ENCODE data around the gene FGR.

Gene FGR

GRCh38 chr1:27666294-27666693 is 31.3 kb upstream of the FGR start:
- Histone ChIP-seq H3K4me1 (ENCODE audit: control extremely low read depth in 1 of 4, control insufficient read depth in 4 of 4, insufficient read depth in 4 of 4, low read length in 3 of 4) (peaks cover 7 to 40% (median 20%) of the 10 kb centered on the region in 4 experiments), H3K27ac (ENCODE audit: insufficient read depth in 1 of 2, low read depth in 1 of 2, low read length in 2 of 2, poor library complexity in 1 of 2, severe bottlenecking in 2 of 2) (peak overlapping the region in 1 of 2 experiments; percentile 12), H3K9me3 (ENCODE audit: control extremely low read depth in 1 of 5, control insufficient read depth in 4 of 5, insufficient read depth in 2 of 5, low read depth in 1 of 5, low read length in 4 of 5) (no peaks in the 10 kb centered on the region), H3K27me3 (replicated peaks in 2 of 5; ENCODE audit: control insufficient read depth in 4 of 5, insufficient read depth in 5 of 5, low read length in 4 of 5) (no peaks in the 10 kb centered on the region), H3K36me3 (ENCODE audit: control insufficient read depth in 4 of 4, insufficient read depth in 4 of 4, low read length in 3 of 4) (peaks cover 0 to 2% (median 0%) of the 10 kb centered on the region in 4 experiments), H3K4me3 (ENCODE audit: control insufficient read depth in 1 of 7, extremely low read depth in 1 of 7, insufficient read depth in 4 of 7, low read depth in 2 of 7, low read length in 6 of 7) (no peak overlapping the region)
- ChIA-PET POLR2A (interaction anchor here (0.6 kb wide), 1 partner anchor 67 kb away, joined by 3 read pairs; no protein-coding TSS in a partner anchor), CTCF (interaction anchor here (1.3 to 8.9 kb wide), 3 partner anchors 35 to 59 kb away, joined by 4 to 311 read pairs (median 5); partner anchors contain the start of genes AHDC1 and FAM76A)
- no peak for DNase-seq
- 100% methylated on average over 4 of the region's 4 CpGs for WGBS (ENCODE audit: insufficient coverage)

GRCh38 chr1:27665016-27665651 is 30.1 kb upstream of the FGR start:
- H3K27ac ChIP-seq (ENCODE audit: insufficient read depth in 1 of 2, low read depth in 1 of 2, low read length in 2 of 2, poor library complexity in 1 of 2, severe bottlenecking in 2 of 2): no peak overlapping the region
- CTCF ChIA-PET: interaction anchor here (1.1 to 8.9 kb wide), 7 partner anchors 21 to 249 kb away, joined by 3 to 311 read pairs (median 4); partner anchors contain the start of genes AHDC1 and FAM76A
- POLR2A ChIA-PET: interaction anchor here (0.6 kb wide), 1 partner anchor 56 kb away, joined by 5 read pairs; no protein-coding TSS in a partner anchor
- 97% methylated on average over 6 of the region's 9 CpGs for WGBS (ENCODE audit: insufficient coverage)
- H3K36me3 ChIP-seq (ENCODE audit: control insufficient read depth in 4 of 4, insufficient read depth in 4 of 4, low read length in 3 of 4): peaks cover 0 to 2% (median 0%) of the 10 kb centered on the region in 4 experiments
- H3K27me3 ChIP-seq (replicated peaks in 2 of 5; ENCODE audit: control insufficient read depth in 4 of 5, insufficient read depth in 5 of 5, low read length in 4 of 5): no peaks in the 10 kb centered on the region
- H3K9me3 ChIP-seq (ENCODE audit: control extremely low read depth in 1 of 5, control insufficient read depth in 4 of 5, insufficient read depth in 2 of 5, low read depth in 1 of 5, low read length in 4 of 5): no peaks in the 10 kb centered on the region
- DNase-seq: no peak
- H3K4me1 ChIP-seq (ENCODE audit: control extremely low read depth in 1 of 4, control insufficient read depth in 4 of 4, insufficient read depth in 4 of 4, low read length in 3 of 4): peaks cover 15 to 45% (median 25%) of the 10 kb centered on the region in 4 experiments
- no peak overlapping the region for H3K4me3 ChIP-seq (ENCODE audit: control insufficient read depth in 1 of 7, extremely low read depth in 1 of 7, insufficient read depth in 4 of 7, low read depth in 2 of 7, low read length in 6 of 7)

GRCh38 chr1:27664291-27664690 is 29.3 kb upstream of the FGR start:
- H3K4me3 ChIP-seq (ENCODE audit: control insufficient read depth in 1 of 7, extremely low read depth in 1 of 7, insufficient read depth in 4 of 7, low read depth in 2 of 7, low read length in 6 of 7): no peak overlapping the region
- H3K27ac ChIP-seq (ENCODE audit: insufficient read depth in 1 of 2, low read depth in 1 of 2, low read length in 2 of 2, poor library complexity in 1 of 2, severe bottlenecking in 2 of 2): no peak overlapping the region
- 96% methylated on average over 7 of the region's 8 CpGs for WGBS (ENCODE audit: insufficient coverage)
- no peaks in the 10 kb centered on the region for H3K9me3 ChIP-seq (ENCODE audit: control extremely low read depth in 1 of 5, control insufficient read depth in 4 of 5, insufficient read depth in 2 of 5, low read depth in 1 of 5, low read length in 4 of 5)
- POLR2A ChIA-PET: no interaction called here
- peak in 1 of 3 donors; percentile 29 for DNase-seq
- H3K4me1 ChIP-seq (ENCODE audit: control extremely low read depth in 1 of 4, control insufficient read depth in 4 of 4, insufficient read depth in 4 of 4, low read length in 3 of 4): peaks cover 14 to 47% (median 26%) of the 10 kb centered on the region in 4 experiments
- H3K36me3 ChIP-seq (ENCODE audit: control insufficient read depth in 4 of 4, insufficient read depth in 4 of 4, low read length in 3 of 4): peaks cover 0 to 2% (median 0%) of the 10 kb centered on the region in 4 experiments
- no peaks in the 10 kb centered on the region for H3K27me3 ChIP-seq (replicated peaks in 2 of 5; ENCODE audit: control insufficient read depth in 4 of 5, insufficient read depth in 5 of 5, low read length in 4 of 5)
- CTCF ChIA-PET: interaction anchor here (0.7 to 8.9 kb wide), 6 partner anchors 20 to 107 kb away, joined by 3 to 311 read pairs (median 4); partner anchors contain the start of gene AHDC1

- H3K27ac ChIP-seq (ENCODE audit: insufficient read depth in 1 of 2, low read depth in 1 of 2, low read length in 2 of 2, poor library complexity in 1 of 2, severe bottlenecking in 2 of 2): peak overlapping the region in 1 of 2 experiments; percentile 66
These were observed 27.9 kb upstream of the FGR start for GRCh38 chr1:27662707-27663393.

GRCh38 chr1:27662261-27662660 is 27.3 kb upstream of the FGR start:
- peak overlapping the region in 2 of 7 experiments; percentile 38 to 44 for H3K4me3 ChIP-seq (ENCODE audit: control insufficient read depth in 1 of 7, extremely low read depth in 1 of 7, insufficient read depth in 4 of 7, low read depth in 2 of 7, low read length in 6 of 7)
- no peak for DNase-seq
- peaks cover 0 to 2% (median 0%) of the 10 kb centered on the region in 4 experiments for H3K36me3 ChIP-seq (ENCODE audit: control insufficient read depth in 4 of 4, insufficient read depth in 4 of 4, low read length in 3 of 4)
- 84% methylated on average over 4 of the region's 5 CpGs for WGBS (ENCODE audit: insufficient coverage)
- ChIA-PET CTCF (interaction anchor here (0.7 to 8.9 kb wide), 26 partner anchors 8 to 329 kb away, joined by 3 to 311 read pairs (median 5); partner anchors contain the start of genes AHDC1, FGR and IFI6), POLR2A (interaction anchor here (1.4 kb wide), 1 partner anchor 30 kb away, joined by 4 read pairs; no protein-coding TSS in a partner anchor)
- no peaks in the 10 kb centered on the region for H3K9me3 ChIP-seq (ENCODE audit: control extremely low read depth in 1 of 5, control insufficient read depth in 4 of 5, insufficient read depth in 2 of 5, low read depth in 1 of 5, low read length in 4 of 5)
- peaks cover 14 to 53% (median 30%) of the 10 kb centered on the region in 4 experiments for H3K4me1 ChIP-seq (ENCODE audit: control extremely low read depth in 1 of 4, control insufficient read depth in 4 of 4, insufficient read depth in 4 of 4, low read length in 3 of 4)
- no peaks in the 10 kb centered on the region for H3K27me3 ChIP-seq (replicated peaks in 2 of 5; ENCODE audit: control insufficient read depth in 4 of 5, insufficient read depth in 5 of 5, low read length in 4 of 5)
- H3K27ac ChIP-seq (ENCODE audit: insufficient read depth in 1 of 2, low read depth in 1 of 2, low read length in 2 of 2, poor library complexity in 1 of 2, severe bottlenecking in 2 of 2): peak overlapping the region in 1 of 2 experiments; percentile 66

More at GRCh38 chr1:27662707-27663393, 27.9 kb upstream of the FGR start:
- H3K4me1 ChIP-seq (ENCODE audit: control extremely low read depth in 1 of 4, control insufficient read depth in 4 of 4, insufficient read depth in 4 of 4, low read length in 3 of 4): peaks cover 14 to 54% (median 30%) of the 10 kb centered on the region in 4 experiments
- WGBS (ENCODE audit: insufficient coverage): 9% methylated on average over 8 of the region's 12 CpGs
- peak; percentile 88 to 93 (median 90) for DNase-seq
- POLR2A ChIA-PET: interaction anchor here (1.0 to 1.4 kb wide), 2 partner anchors 31 to 33 kb away, joined by 3 to 4 read pairs; no protein-coding TSS in a partner anchor
- H3K4me3 ChIP-seq (ENCODE audit: control insufficient read depth in 1 of 7, extremely low read depth in 1 of 7, insufficient read depth in 4 of 7, low read depth in 2 of 7, low read length in 6 of 7): peak overlapping the region in 4 of 7 experiments; percentile 33 to 52 (median 41)
- no peaks in the 10 kb centered on the region for H3K27me3 ChIP-seq (replicated peaks in 2 of 5; ENCODE audit: control insufficient read depth in 4 of 5, insufficient read depth in 5 of 5, low read length in 4 of 5)
- CTCF ChIA-PET: interaction anchor here (0.6 to 8.9 kb wide), 29 partner anchors 9 to 363 kb away, joined by 3 to 311 read pairs (median 5); partner anchors contain the start of genes AHDC1, FGR and IFI6
- H3K36me3 ChIP-seq (ENCODE audit: control insufficient read depth in 4 of 4, insufficient read depth in 4 of 4, low read length in 3 of 4): peaks cover 0 to 2% (median 0%) of the 10 kb centered on the region in 4 experiments
- H3K9me3 ChIP-seq (ENCODE audit: control extremely low read depth in 1 of 5, control insufficient read depth in 4 of 5, insufficient read depth in 2 of 5, low read depth in 1 of 5, low read length in 4 of 5): no peaks in the 10 kb centered on the region

- ChIA-PET POLR2A (interaction anchor here (1.3 kb wide), 1 partner anchor 64 kb away, joined by 4 read pairs; the partner anchor contains the start of gene FAM76A), CTCF (interaction anchor here (0.7 to 8.9 kb wide), 20 partner anchors 8 to 365 kb away, joined by 3 to 311 read pairs (median 4); partner anchors contain the start of gene AHDC1)
- Histone ChIP-seq H3K27ac (ENCODE audit: insufficient read depth in 1 of 2, low read depth in 1 of 2, low read length in 2 of 2, poor library complexity in 1 of 2, severe bottlenecking in 2 of 2) (no peak overlapping the region), H3K4me1 (ENCODE audit: control extremely low read depth in 1 of 4, control insufficient read depth in 4 of 4, insufficient read depth in 4 of 4, low read length in 3 of 4) (peaks cover 14 to 49% (median 30%) of the 10 kb centered on the region in 4 experiments), H3K27me3 (replicated peaks in 2 of 5; ENCODE audit: control insufficient read depth in 4 of 5, insufficient read depth in 5 of 5, low read length in 4 of 5) (no peaks in the 10 kb centered on the region), H3K4me3 (ENCODE audit: control insufficient read depth in 1 of 7, extremely low read depth in 1 of 7, insufficient read depth in 4 of 7, low read depth in 2 of 7, low read length in 6 of 7) (no peak overlapping the region), H3K9me3 (ENCODE audit: control extremely low read depth in 1 of 5, control insufficient read depth in 4 of 5, insufficient read depth in 2 of 5, low read depth in 1 of 5, low read length in 4 of 5) (no peaks in the 10 kb centered on the region), H3K36me3 (ENCODE audit: control insufficient read depth in 4 of 4, insufficient read depth in 4 of 4, low read length in 3 of 4) (peaks cover 0 to 2% (median 0%) of the 10 kb centered on the region in 4 experiments)
- 92% methylated on average over 3 of the region's 8 CpGs for WGBS (ENCODE audit: insufficient coverage)
- no peak for DNase-seq
These were observed 26.6 kb upstream of the FGR start for GRCh38 chr1:27661412-27662075.

Measured in common myeloid progenitor, CD34-positive (primary cell).